ENCODE data around the gene UBFD1. TPM values are rescaled to one million over a fixed set of nuclear protein-coding genes. Genes with fewer than 3 reads are reported as not detected.

The UBFD1 gene
- polyA plus RNA-seq, 3 donors, result 8.0 to 8.9 (median 8.0) TPM

DNA sequence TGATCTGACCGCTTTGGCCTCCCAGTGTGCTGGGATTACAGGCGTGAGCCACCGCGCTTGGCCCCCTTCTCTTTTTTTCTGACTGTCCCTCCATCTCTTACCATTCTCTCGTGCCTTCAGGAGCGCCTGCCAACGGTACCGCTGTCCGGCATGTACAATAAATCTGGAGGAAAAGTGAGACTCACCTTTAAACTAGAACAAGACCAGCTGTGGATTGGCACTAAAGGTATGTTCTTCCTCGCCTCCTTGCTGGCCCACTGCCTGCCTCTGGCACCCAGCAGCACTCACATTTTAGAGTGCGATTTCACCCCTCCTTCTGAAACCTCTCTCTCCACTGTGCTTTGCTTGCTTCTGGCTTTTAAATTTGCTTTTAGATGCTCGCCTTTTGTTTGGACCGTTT lies 5.0 kb downstream of the UBFD1 start:
- H3K4me1 Mint-ChIP-seq, result peaks cover 12% of the 10 kb centered on the region
- H3K4me3 Mint-ChIP-seq, result no peak overlapping the region
- peak overlapping the region in 1 of 7 donors; percentile 9 for H3K27ac Mint-ChIP-seq
- no peaks in the 10 kb centered on the region for H3K27me3 ChIP-seq (ENCODE audit: control insufficient read depth in 2 of 2, insufficient read depth in 2 of 2, low read length in 2 of 2)
- DNase-seq, result no peak
- no peaks in the 10 kb centered on the region for H4K20me1 ChIP-seq (ENCODE audit: insufficient read depth, low read length)
- peaks cover 70 to 72% of the 10 kb centered on the region in 2 donors for H3K36me3 Mint-ChIP-seq
- TF ChIP-seq, protein P1, sequence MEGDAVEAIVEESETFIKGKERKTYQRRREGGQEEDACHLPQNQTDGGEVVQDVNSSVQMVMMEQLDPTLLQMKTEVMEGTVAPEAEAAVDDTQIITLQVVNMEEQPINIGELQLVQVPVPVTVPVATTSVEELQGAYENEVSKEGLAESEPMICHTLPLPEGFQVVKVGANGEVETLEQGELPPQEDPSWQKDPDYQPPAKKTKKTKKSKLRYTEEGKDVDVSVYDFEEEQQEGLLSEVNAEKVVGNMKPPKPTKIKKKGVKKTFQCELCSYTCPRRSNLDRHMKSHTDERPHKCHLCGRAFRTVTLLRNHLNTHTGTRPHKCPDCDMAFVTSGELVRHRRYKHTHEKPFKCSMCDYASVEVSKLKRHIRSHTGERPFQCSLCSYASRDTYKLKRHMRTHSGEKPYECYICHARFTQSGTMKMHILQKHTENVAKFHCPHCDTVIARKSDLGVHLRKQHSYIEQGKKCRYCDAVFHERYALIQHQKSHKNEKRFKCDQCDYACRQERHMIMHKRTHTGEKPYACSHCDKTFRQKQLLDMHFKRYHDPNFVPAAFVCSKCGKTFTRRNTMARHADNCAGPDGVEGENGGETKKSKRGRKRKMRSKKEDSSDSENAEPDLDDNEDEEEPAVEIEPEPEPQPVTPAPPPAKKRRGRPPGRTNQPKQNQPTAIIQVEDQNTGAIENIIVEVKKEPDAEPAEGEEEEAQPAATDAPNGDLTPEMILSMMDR (IDR thresholded peaks at IDR 0.05), result no peak
- no peak overlapping the region for H3K4me2 ChIP-seq (replicated peaks; ENCODE audit: extremely low read depth, low read length, poor library complexity, severe bottlenecking)
- 99% methylated on average over 8 of the region's 13 CpGs for WGBS (ENCODE audit: insufficient coverage)
- no peaks in the 10 kb centered on the region for H3K27me3 Mint-ChIP-seq (ENCODE audit: low read depth in 3 of 3)
- no peak overlapping the region for H3K9ac ChIP-seq (ENCODE audit: insufficient read depth, low read length, poor library complexity, severe bottlenecking)
- no peak overlapping the region for H2AFZ ChIP-seq (ENCODE audit: insufficient read depth, low read depth, low read length, poor library complexity, severe bottlenecking)
- H3K4me1 ChIP-seq (ENCODE audit: control insufficient read depth in 1 of 2, insufficient read depth in 2 of 2, low read length in 2 of 2), result peaks cover 8 to 11% of the 10 kb centered on the region in 2 donors
- intact Hi-C loops (cut with micrococcal nuclease), result no loop called here
- peaks cover 20% of the 10 kb centered on the region for H3K79me2 ChIP-seq (ENCODE audit: insufficient read depth, low read length)
- peaks cover 77 to 86% of the 10 kb centered on the region in 2 donors for H3K36me3 ChIP-seq (replicated peaks in 1 of 2; ENCODE audit: control insufficient read depth in 1 of 2, insufficient read depth in 2 of 2, low read length in 2 of 2)
- no peak overlapping the region for H3K4me3 ChIP-seq (replicated peaks in 1 of 3; ENCODE audit: low read depth in 2 of 3, low read length in 3 of 3)
- H3K9me3 Mint-ChIP-seq, result peaks cover 0 to 3% (median 0%) of the 10 kb centered on the region in 7 donors
- H3K9me3 ChIP-seq (replicated peaks in 1 of 2; ENCODE audit: control insufficient read depth in 1 of 2, insufficient read depth in 1 of 2, low read length in 2 of 2), result no peaks in the 10 kb centered on the region
- H3K27ac ChIP-seq (ENCODE audit: low read depth in 1 of 2, low read length in 2 of 2), result no peak overlapping the region

DNA sequence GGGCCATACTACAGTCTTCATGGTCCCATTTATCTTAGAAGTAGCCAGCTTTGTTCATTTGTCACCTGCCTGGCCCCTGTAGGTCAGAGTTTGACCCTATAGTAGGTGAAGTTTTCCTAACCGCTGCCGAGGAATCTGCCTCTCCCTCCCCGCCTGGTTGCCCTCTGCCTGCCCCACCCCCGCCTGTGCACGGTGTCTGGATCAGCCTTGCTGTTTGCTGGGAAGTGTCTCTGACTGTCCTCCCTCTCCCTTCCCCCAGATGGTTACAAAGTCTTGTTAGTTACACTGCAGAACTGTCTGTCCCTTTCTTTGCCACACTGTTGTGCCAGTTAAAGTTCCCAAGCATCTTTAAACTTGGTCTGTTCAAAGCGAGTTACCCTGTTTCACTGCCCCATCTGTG lies 5.7 kb downstream of the UBFD1 start:
- intact Hi-C loops (cut with micrococcal nuclease), result no loop called here
- Histone ChIP-seq H3K9ac (ENCODE audit: insufficient read depth, low read length, poor library complexity, severe bottlenecking) (no peak overlapping the region), H3K36me3 (replicated peaks in 1 of 2; ENCODE audit: control insufficient read depth in 1 of 2, insufficient read depth in 2 of 2, low read length in 2 of 2) (peaks cover 77 to 93% of the 10 kb centered on the region in 2 donors), H3K79me2 (ENCODE audit: insufficient read depth, low read length) (peaks cover 13% of the 10 kb centered on the region), H3K4me2 (replicated peaks; ENCODE audit: extremely low read depth, low read length, poor library complexity, severe bottlenecking) (no peak overlapping the region), H2AFZ (ENCODE audit: insufficient read depth, low read depth, low read length, poor library complexity, severe bottlenecking) (no peak overlapping the region), H4K20me1 (ENCODE audit: insufficient read depth, low read length) (no peaks in the 10 kb centered on the region), H3K4me3 (replicated peaks in 1 of 3; ENCODE audit: low read depth in 2 of 3, low read length in 3 of 3) (no peak overlapping the region), H3K4me1 (ENCODE audit: control insufficient read depth in 1 of 2, insufficient read depth in 2 of 2, low read length in 2 of 2) (peaks cover 6 to 8% of the 10 kb centered on the region in 2 donors), H3K27me3 (ENCODE audit: control insufficient read depth in 2 of 2, insufficient read depth in 2 of 2, low read length in 2 of 2) (no peaks in the 10 kb centered on the region), H3K27ac (ENCODE audit: low read depth in 1 of 2, low read length in 2 of 2) (no peak overlapping the region), H3K9me3 (replicated peaks in 1 of 2; ENCODE audit: control insufficient read depth in 1 of 2, insufficient read depth in 1 of 2, low read length in 2 of 2) (no peaks in the 10 kb centered on the region)
- no peak for DNase-seq
- H3K27ac Mint-ChIP-seq, result peak overlapping the region in 1 of 7 donors; percentile 52
- peaks cover 73 to 79% of the 10 kb centered on the region in 2 donors for H3K36me3 Mint-ChIP-seq
- WGBS (ENCODE audit: insufficient coverage), result 100% methylated on average over 4 of the region's 6 CpGs
- no peaks in the 10 kb centered on the region for H3K27me3 Mint-ChIP-seq (ENCODE audit: low read depth in 3 of 3)
- peaks cover 0 to 3% (median 0%) of the 10 kb centered on the region in 7 donors for H3K9me3 Mint-ChIP-seq
- TF ChIP-seq, protein P1 (IDR thresholded peaks at IDR 0.05), result no peak
- peaks cover 10% of the 10 kb centered on the region for H3K4me1 Mint-ChIP-seq
- no peak overlapping the region for H3K4me3 Mint-ChIP-seq
